A549 (cell line): Measurements from ENCODE around the gene OTX1.

Source experiments
- CHD2 ChIP-seq: fragments of 150-350 bp; IDR thresholded peaks from 2 replicates; pipeline ENCODE4 v1.6.1; 2014; ENCODE audit warnings: low read length; ENCODE audit not compliant: partially characterized antibody
- ESRRA ChIP-seq: fragments of 150-350 bp; IDR thresholded peaks from 2 replicates; pipeline ENCODE4 v1.6.1; 2014; ENCODE audit warnings: mild to moderate bottlenecking, low read length, borderline replicate concordance
- HOXB13 ChIP-seq: fragments of 250-450 bp; sonication (Bioruptor Pico); IDR thresholded peaks from 2 replicates; pipeline ENCODE4 v1.5.0; 2020; ENCODE audit warnings: low read depth, mild to moderate bottlenecking, moderate library complexity
- JUNB ChIP-seq: fragments of >200 bp; sonication (Bioruptor Twin); formaldehyde crosslinking; IDR thresholded peaks from 2 replicates; pipeline ENCODE4 v1.6.1; 2016
- NR3C1 ChIP-seq: fragments of >200 bp; sonication (Bioruptor Twin); formaldehyde crosslinking; IDR thresholded peaks from 3 replicates; pipeline ENCODE4 v1.6.1; 2017
- POLR2A ChIP-seq: IDR thresholded peaks from 2 replicates; pipeline ENCODE4 v1.6.1; 2012; ENCODE audit warnings: mild to moderate bottlenecking, low read length
- POLR2AphosphoS2 ChIP-seq: conservative IDR thresholded peaks from 2 replicates; pipeline ENCODE4 v1.6.1; 2012; ENCODE audit warnings: low read length, improper control_type of control experiment, inconsistent platforms
- TP53 ChIP-seq: fragments of 250-450 bp; sonication (Bioruptor Pico); IDR thresholded peaks from 2 replicates; pipeline ENCODE4 v1.5.0; 2021; ENCODE audit warnings: mild to moderate bottlenecking, moderate library complexity
- TF ChIP-seq, protein P1 (sequence below): fragments of >200 bp; sonication (Bioruptor Twin); formaldehyde crosslinking; IDR thresholded peaks from 3 replicates; pipeline ENCODE4 v1.5.1; 2016
- TF ChIP-seq, protein P2 (sequence below): IDR thresholded peaks from 2 replicates; pipeline ENCODE4 v1.6.1; 2012
- TF ChIP-seq, protein P3 (sequence below): fragments of 450-650 bp; IDR thresholded peaks from 2 replicates; pipeline ENCODE4 v1.6.1; 2014; ENCODE audit warnings: antibody characterized with exemption

DNA sequence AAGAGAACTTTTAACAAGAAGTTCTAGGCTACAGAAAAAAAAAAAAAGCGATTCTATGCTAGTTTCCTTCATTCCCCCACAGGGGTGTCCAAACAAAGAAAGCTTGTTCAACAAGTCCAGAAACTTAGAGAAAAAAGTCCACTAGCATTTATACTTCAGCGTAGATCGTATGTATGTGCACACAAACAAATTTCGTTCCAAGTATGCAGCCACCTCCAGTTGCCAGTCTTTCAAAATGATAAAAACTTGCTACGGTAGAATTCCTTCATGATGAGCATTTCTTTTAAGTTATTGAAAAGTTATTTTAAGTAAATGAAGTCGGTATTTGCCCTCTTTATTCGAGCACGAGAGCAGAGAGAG is 3.7 kb upstream of the OTX1 start:
- no peak for TF ChIP-seq ESRRA
- no peak for TF ChIP-seq POLR2AphosphoS2
- TF ChIP-seq, protein P1, sequence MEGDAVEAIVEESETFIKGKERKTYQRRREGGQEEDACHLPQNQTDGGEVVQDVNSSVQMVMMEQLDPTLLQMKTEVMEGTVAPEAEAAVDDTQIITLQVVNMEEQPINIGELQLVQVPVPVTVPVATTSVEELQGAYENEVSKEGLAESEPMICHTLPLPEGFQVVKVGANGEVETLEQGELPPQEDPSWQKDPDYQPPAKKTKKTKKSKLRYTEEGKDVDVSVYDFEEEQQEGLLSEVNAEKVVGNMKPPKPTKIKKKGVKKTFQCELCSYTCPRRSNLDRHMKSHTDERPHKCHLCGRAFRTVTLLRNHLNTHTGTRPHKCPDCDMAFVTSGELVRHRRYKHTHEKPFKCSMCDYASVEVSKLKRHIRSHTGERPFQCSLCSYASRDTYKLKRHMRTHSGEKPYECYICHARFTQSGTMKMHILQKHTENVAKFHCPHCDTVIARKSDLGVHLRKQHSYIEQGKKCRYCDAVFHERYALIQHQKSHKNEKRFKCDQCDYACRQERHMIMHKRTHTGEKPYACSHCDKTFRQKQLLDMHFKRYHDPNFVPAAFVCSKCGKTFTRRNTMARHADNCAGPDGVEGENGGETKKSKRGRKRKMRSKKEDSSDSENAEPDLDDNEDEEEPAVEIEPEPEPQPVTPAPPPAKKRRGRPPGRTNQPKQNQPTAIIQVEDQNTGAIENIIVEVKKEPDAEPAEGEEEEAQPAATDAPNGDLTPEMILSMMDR = no peak
- TF ChIP-seq NR3C1 = no peak
- no peak for TF ChIP-seq TP53
- TF ChIP-seq, protein P2, sequence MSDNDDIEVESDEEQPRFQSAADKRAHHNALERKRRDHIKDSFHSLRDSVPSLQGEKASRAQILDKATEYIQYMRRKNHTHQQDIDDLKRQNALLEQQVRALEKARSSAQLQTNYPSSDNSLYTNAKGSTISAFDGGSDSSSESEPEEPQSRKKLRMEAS = no peak
- TF ChIP-seq HOXB13 (CRISPR knock-in tag) = no peak
- TF ChIP-seq, protein P3, sequence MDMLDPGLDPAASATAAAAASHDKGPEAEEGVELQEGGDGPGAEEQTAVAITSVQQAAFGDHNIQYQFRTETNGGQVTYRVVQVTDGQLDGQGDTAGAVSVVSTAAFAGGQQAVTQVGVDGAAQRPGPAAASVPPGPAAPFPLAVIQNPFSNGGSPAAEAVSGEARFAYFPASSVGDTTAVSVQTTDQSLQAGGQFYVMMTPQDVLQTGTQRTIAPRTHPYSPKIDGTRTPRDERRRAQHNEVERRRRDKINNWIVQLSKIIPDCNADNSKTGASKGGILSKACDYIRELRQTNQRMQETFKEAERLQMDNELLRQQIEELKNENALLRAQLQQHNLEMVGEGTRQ = no peak
- no peak for TF ChIP-seq CHD2
- TF ChIP-seq JUNB = no peak
- no peak for TF ChIP-seq POLR2A
